Endodermal cell (in vitro differentiated cells): ENCODE measurements around the gene CYP46A1. TPM values are rescaled to one million over a fixed set of nuclear protein-coding genes. Genes with fewer than 3 reads are reported as not detected.
A peak's percentile ranks its signal among the peaks of the same experiment; 100 is the strongest.

Source experiments
- DNase-seq: peaks from one replicate; pipeline ENCODE4 v3.0.0-alpha.2; 2017
- H3K27ac ChIP-seq: 2 replicates; pipeline ENCODE4 v1.5.1; 2013; ENCODE audit warnings: mild to moderate bottlenecking, low read depth, low read length, moderate library complexity
- H3K27me3 ChIP-seq: 2 replicates; pipeline ENCODE4 v1.6.1; 2013; ENCODE audit warnings: mild to moderate bottlenecking, low read length, moderate library complexity; ENCODE audit not compliant: insufficient read depth, control insufficient read depth, poor library complexity, severe bottlenecking
- H3K36me3 ChIP-seq: 2 replicates; pipeline ENCODE4 v1.7.0; 2013; ENCODE audit warnings: mild to moderate bottlenecking, low read length, moderate library complexity; ENCODE audit not compliant: control insufficient read depth, insufficient read depth
- H3K4me1 ChIP-seq: one replicate; pipeline ENCODE4 v1.7.0; 2013; ENCODE audit warnings: low read length; ENCODE audit not compliant: control insufficient read depth, insufficient read depth
- H3K4me3 ChIP-seq: 2 replicates; pipeline ENCODE4 v1.5.1; 2013; ENCODE audit warnings: mild to moderate bottlenecking, low read length, moderate library complexity
- H3K9ac ChIP-seq: 2 replicates; pipeline ENCODE4 v1.6.1; 2013; ENCODE audit warnings: mild to moderate bottlenecking, low read length, moderate library complexity; ENCODE audit not compliant: poor library complexity, severe bottlenecking; ENCODE audit errors: extremely low read depth
- H3K9me3 ChIP-seq: 2 replicates; pipeline ENCODE4 v1.6.1; 2013; ENCODE audit warnings: mild to moderate bottlenecking, low read length, moderate library complexity; ENCODE audit not compliant: control insufficient read depth
- H3K27ac Mint-ChIP-seq: 2 replicates; pipeline ENCODE4 v1.8.0; 2020; ENCODE audit warnings: mixed read lengths
- H3K27me3 Mint-ChIP-seq: 2 replicates; pipeline ENCODE4 v1.8.0; 2021; ENCODE audit warnings: mild to moderate bottlenecking, mixed read lengths; ENCODE audit not compliant: insufficient read depth
- H3K36me3 Mint-ChIP-seq: 2 replicates; pipeline ENCODE4 v1.8.0; 2020; ENCODE audit warnings: low read depth, mixed read lengths
- H3K4me1 Mint-ChIP-seq: 2 replicates; pipeline ENCODE4 v1.8.0; 2020; ENCODE audit warnings: mixed read lengths
- H3K4me3 Mint-ChIP-seq: 2 replicates; pipeline ENCODE4 v1.8.0; 2020; ENCODE audit warnings: mild to moderate bottlenecking, moderate library complexity, mixed read lengths
- H3K9me3 Mint-ChIP-seq: 2 replicates; pipeline ENCODE4 v1.8.0; 2020; ENCODE audit warnings: mild to moderate bottlenecking, mixed read lengths
- WGBS, 2 experiments: methylation state at CpG; one replicate each; pipeline versions ENCODE4 v1.1.5 to v1.1.7; 2013; ENCODE audit warnings: missing lambda C conversion rate in 2 of 2, mixed read lengths in 1 of 2; ENCODE audit not compliant: insufficient coverage in 1 of 2, insufficient read length in 1 of 2; 5-methylcytosine and 5-hydroxymethylcytosine counted together
- total RNA-seq, 2 donors: library from RNA; stranded (reverse); fragmentation: NEBNext Ultra II Directional in 1 of 2; extraction: Animal tissue kit (Norgen Biotek cat#: 25700) in 1 of 2; gene quantifications; 2 replicates in 1 of 2; 3 replicates in 1 of 2; pipeline ENCODE4 v1.2.1, GENCODE V29; 2021
- TF ChIP-seq, protein P1 (sequence below): fragments of 200-600 bp; sonication (generic); conservative IDR thresholded peaks from 2 replicates; pipeline ENCODE4 v1.5.0; 2021; ENCODE audit warnings: antibody characterized with exemption, mild to moderate bottlenecking

Gene CYP46A1
- total RNA-seq, 2 donors from 2014 or later: 0.55 to 0.57 TPM

DNA sequence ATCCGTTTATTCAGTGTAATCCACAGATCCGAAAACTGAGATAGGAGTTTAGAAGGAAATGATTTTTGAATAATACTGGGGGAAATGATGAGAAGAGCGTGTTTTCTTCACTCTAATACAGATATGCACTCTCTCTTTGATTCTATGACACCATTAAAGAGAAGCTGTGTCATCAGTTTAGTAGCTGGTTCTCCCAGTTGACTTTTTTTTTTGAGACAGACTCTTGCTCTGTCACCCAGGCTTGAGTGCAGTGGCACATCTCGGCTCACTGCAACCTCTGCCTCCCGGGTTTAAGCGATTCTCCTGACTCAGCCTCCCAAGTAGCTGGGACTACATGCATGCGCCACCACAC lies 60.8 kb downstream of the CYP46A1 start:
- no peaks in the 10 kb centered on the region for H3K9me3 ChIP-seq
- H3K27me3 Mint-ChIP-seq: peaks cover 39% of the 10 kb centered on the region
- no peaks in the 10 kb centered on the region for H3K9me3 Mint-ChIP-seq
- H3K9ac ChIP-seq: no peak overlapping the region
- WGBS, 2 experiments: 77 to 79% methylated on average over 6 to 7 of the region's 7 CpGs
- H3K36me3 ChIP-seq: no peaks in the 10 kb centered on the region
- H3K27ac ChIP-seq: no peak overlapping the region
- peaks cover 8% of the 10 kb centered on the region for H3K4me1 Mint-ChIP-seq
- H3K36me3 Mint-ChIP-seq: no peaks in the 10 kb centered on the region
- H3K27me3 ChIP-seq: no peaks in the 10 kb centered on the region
- DNase-seq: no peak
- TF ChIP-seq, protein P1, sequence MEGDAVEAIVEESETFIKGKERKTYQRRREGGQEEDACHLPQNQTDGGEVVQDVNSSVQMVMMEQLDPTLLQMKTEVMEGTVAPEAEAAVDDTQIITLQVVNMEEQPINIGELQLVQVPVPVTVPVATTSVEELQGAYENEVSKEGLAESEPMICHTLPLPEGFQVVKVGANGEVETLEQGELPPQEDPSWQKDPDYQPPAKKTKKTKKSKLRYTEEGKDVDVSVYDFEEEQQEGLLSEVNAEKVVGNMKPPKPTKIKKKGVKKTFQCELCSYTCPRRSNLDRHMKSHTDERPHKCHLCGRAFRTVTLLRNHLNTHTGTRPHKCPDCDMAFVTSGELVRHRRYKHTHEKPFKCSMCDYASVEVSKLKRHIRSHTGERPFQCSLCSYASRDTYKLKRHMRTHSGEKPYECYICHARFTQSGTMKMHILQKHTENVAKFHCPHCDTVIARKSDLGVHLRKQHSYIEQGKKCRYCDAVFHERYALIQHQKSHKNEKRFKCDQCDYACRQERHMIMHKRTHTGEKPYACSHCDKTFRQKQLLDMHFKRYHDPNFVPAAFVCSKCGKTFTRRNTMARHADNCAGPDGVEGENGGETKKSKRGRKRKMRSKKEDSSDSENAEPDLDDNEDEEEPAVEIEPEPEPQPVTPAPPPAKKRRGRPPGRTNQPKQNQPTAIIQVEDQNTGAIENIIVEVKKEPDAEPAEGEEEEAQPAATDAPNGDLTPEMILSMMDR: no peak
- peak overlapping the region; percentile 71 for H3K27ac Mint-ChIP-seq
- no peak overlapping the region for H3K4me3 ChIP-seq
- no peak overlapping the region for H3K4me3 Mint-ChIP-seq
- H3K4me1 ChIP-seq: no peaks in the 10 kb centered on the region

DNA sequence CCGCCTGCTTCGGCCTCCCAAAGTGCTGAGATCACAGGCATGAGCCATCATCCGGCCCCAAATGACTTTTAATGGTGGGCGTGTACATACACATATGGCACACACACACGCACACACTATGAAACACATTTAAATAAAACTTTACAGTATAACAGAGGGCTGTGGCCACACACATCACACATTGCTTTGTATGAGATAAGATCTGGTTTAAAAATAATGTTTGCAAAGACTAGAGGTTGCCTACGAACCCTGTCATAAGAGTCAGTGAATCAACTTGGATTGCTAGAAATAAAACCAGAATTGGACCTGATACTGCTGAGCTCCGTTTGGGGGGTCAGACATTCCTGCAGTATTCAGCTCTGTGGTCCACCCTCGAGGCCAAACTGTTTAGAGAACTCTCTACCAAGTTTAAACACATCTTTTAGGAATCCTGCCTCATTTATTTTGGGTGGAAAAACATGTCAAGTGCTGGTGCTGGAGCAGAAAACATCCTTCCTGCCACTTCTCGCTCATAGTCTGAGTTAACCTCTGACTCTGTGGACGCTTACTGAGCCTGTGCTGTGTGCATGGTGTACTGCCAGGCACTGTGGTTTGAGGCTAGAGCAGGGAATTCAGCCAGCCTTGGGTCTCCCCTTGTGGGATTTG lies 61.3 kb downstream of the CYP46A1 start:
- Mint-ChIP-seq H3K27ac (no peak overlapping the region), H3K9me3 (no peaks in the 10 kb centered on the region), H3K4me3 (no peak overlapping the region), H3K4me1 (peaks cover 8% of the 10 kb centered on the region), H3K27me3 (peaks cover 40% of the 10 kb centered on the region), H3K36me3 (no peaks in the 10 kb centered on the region)
- no peaks in the 10 kb centered on the region for H3K9me3 ChIP-seq
- TF ChIP-seq, protein P1: no peak
- H3K4me3 ChIP-seq: no peak overlapping the region
- H3K36me3 ChIP-seq: no peaks in the 10 kb centered on the region
- H3K9ac ChIP-seq: no peak overlapping the region
- WGBS, 2 experiments: 85 to 87% methylated on average over 7 to 10 of the region's 10 CpGs
- H3K27ac ChIP-seq: no peak overlapping the region
- no peak for DNase-seq
- no peaks in the 10 kb centered on the region for H3K4me1 ChIP-seq
- H3K27me3 ChIP-seq: no peaks in the 10 kb centered on the region

DNA sequence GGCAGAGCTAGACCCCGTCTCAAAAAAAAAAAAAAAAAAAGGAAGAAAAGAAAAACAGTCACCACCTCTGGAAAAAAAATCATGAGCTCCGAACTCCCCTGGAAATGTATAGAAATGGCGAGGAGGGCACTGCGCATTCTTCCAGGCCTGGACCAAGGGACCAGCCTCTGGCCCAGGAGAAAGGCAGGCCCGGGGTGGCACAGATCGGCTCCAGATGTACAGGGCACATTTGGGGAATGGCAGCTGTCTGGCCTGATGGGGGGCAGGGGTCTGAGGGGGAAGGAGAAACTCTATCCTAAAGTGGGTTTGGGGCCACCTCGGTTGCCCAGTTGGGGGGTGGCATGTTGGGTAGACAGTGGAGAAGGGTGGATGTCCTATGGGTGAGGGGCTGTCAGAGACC lies 63.1 kb downstream of the CYP46A1 start:
- WGBS, 2 experiments: 92 to 93% methylated on average over 3 to 7 of the region's 7 CpGs
- no peaks in the 10 kb centered on the region for H3K27me3 ChIP-seq
- no peaks in the 10 kb centered on the region for H3K9me3 ChIP-seq
- H3K9me3 Mint-ChIP-seq: no peaks in the 10 kb centered on the region
- no peak for DNase-seq
- no peak overlapping the region for H3K27ac ChIP-seq
- H3K36me3 Mint-ChIP-seq: no peaks in the 10 kb centered on the region
- no peak overlapping the region for H3K27ac Mint-ChIP-seq
- H3K4me3 ChIP-seq: no peak overlapping the region
- TF ChIP-seq, protein P1: no peak
- no peaks in the 10 kb centered on the region for H3K4me1 ChIP-seq
- no peak overlapping the region for H3K9ac ChIP-seq
- H3K36me3 ChIP-seq: no peaks in the 10 kb centered on the region
- no peak overlapping the region for H3K4me3 Mint-ChIP-seq
- H3K4me1 Mint-ChIP-seq: peaks cover 8% of the 10 kb centered on the region
- H3K27me3 Mint-ChIP-seq: peaks cover 47% of the 10 kb centered on the region
